Activated B cell treated with CpG ODN at 0.5 μM for 24 hours (primary cell): Measurements from ENCODE around the gene TENM4. TPM values are rescaled to one million over a fixed set of nuclear protein-coding genes. Genes with fewer than 3 reads are reported as not detected.

ENCODE experiments used
- ATAC-seq: fragments of 200-7000 bp; cut with Tn5 transposase; one replicate; pipeline ENCODE4 v1.10.0; 2021; ENCODE audit warnings: low read depth, mild to moderate bottlenecking, moderate library complexity
- CTCF ChIA-PET: fragments of 350-600 bp; sonication (Branson Sonifier 250); formaldehyde crosslinking; loops from one replicate; lab custom pipeline; 2021; ENCODE audit warnings: antibody characterized with exemption; lab: Charles Lee
- POLR2A ChIA-PET: fragments of 350-600 bp; sonication (Branson Sonifier 250); formaldehyde crosslinking; loops from one replicate; lab custom pipeline; 2021; ENCODE audit warnings: antibody characterized with exemption; lab: Charles Lee
- DNase-seq: peaks from one replicate; pipeline ENCODE4 v3.0.0; 2022
- H3K27ac Mint-ChIP-seq: one replicate; pipeline ENCODE4 v1.8.0; 2020; ENCODE audit warnings: mixed read lengths
- H3K27me3 Mint-ChIP-seq: one replicate; pipeline ENCODE4 v1.8.0; 2021; ENCODE audit warnings: mixed read lengths
- H3K36me3 Mint-ChIP-seq: one replicate; pipeline ENCODE4 v1.8.0; 2021; ENCODE audit warnings: low read depth, mixed read lengths
- H3K4me1 Mint-ChIP-seq: one replicate; pipeline ENCODE4 v1.8.0; 2021; ENCODE audit warnings: mixed read lengths
- H3K4me3 Mint-ChIP-seq: one replicate; pipeline ENCODE4 v1.8.0; 2020; ENCODE audit warnings: mild to moderate bottlenecking, mixed read lengths
- H3K9me3 Mint-ChIP-seq: one replicate; pipeline ENCODE4 v1.8.0; 2020; ENCODE audit warnings: mixed read lengths
- CTCF ChIP-seq: fragments of 200-600 bp; IDR thresholded peaks from one replicate; pipeline ENCODE4 v1.8.0; 2022; ENCODE audit warnings: antibody characterized with exemption, mild to moderate bottlenecking
- intact Hi-C: fragments of 100-400 bp; cut with micrococcal nuclease; formaldehyde crosslinking; loops from one replicate; pipeline ENCODE4 v1.15.1; 2024
- total RNA-seq: library from RNA; stranded (reverse); gene quantifications from 2 replicates; pipeline ENCODE4 v1.2.3, GENCODE V29; 2022

TENM4 gene
- total RNA-seq, 1 donor from 2014 or later: 2.4 TPM

GRCh38 chr11:79390923-79391322 is 49.9 kb downstream of the TENM4 start:
- intact Hi-C loops: no loop called here
- ATAC-seq: no peak
- no peak for DNase-seq
- TF ChIP-seq CTCF: no peak
- H3K4me1 Mint-ChIP-seq: peaks cover 10% of the 10 kb centered on the region
- H3K27ac Mint-ChIP-seq: no peak overlapping the region
- H3K4me3 Mint-ChIP-seq: no peak overlapping the region
- ChIA-PET CTCF (no interaction called here), POLR2A (no interaction called here)
- H3K9me3 Mint-ChIP-seq: no peaks in the 10 kb centered on the region
- peaks cover 41% of the 10 kb centered on the region for H3K27me3 Mint-ChIP-seq
- H3K36me3 Mint-ChIP-seq: no peaks in the 10 kb centered on the region

- Mint-ChIP-seq H3K36me3 (no peaks in the 10 kb centered on the region), H3K9me3 (no peaks in the 10 kb centered on the region), H3K27me3 (peaks cover 43% of the 10 kb centered on the region), H3K4me1 (peaks cover 10% of the 10 kb centered on the region), H3K4me3 (no peak overlapping the region), H3K27ac (no peak overlapping the region)
- DNase-seq (no peak), ATAC-seq (no peak)
- intact Hi-C loops: no loop called here
- ChIA-PET POLR2A (no interaction called here), CTCF (no interaction called here)
- TF ChIP-seq CTCF: no peak
Observed at GRCh38 chr11:79390477-79390876, 50.4 kb downstream of the TENM4 start.

GRCh38 chr11:79388201-79388600 is 52.6 kb downstream of the TENM4 start:
- Mint-ChIP-seq H3K9me3 (no peaks in the 10 kb centered on the region), H3K4me3 (no peak overlapping the region), H3K27me3 (peaks cover 39% of the 10 kb centered on the region), H3K27ac (no peak overlapping the region), H3K4me1 (peaks cover 10% of the 10 kb centered on the region), H3K36me3 (no peaks in the 10 kb centered on the region)
- TF ChIP-seq CTCF: no peak
- no peak for ATAC-seq
- DNase-seq: no peak
- intact Hi-C loops: no loop called here
- POLR2A ChIA-PET: no interaction called here
- CTCF ChIA-PET: no interaction called here

- TF ChIP-seq CTCF: no peak
- Mint-ChIP-seq H3K4me1 (peaks cover 10% of the 10 kb centered on the region), H3K9me3 (no peaks in the 10 kb centered on the region), H3K36me3 (no peaks in the 10 kb centered on the region), H3K27me3 (peaks cover 25% of the 10 kb centered on the region), H3K4me3 (no peak overlapping the region), H3K27ac (no peak overlapping the region)
- DNase-seq (no peak), ATAC-seq (no peak)
- ChIA-PET POLR2A (no interaction called here), CTCF (no interaction called here)
- intact Hi-C loops: no loop called here
Observed at GRCh38 chr11:79383874-79384273, 57.0 kb downstream of the TENM4 start.

- Mint-ChIP-seq H3K27ac (no peak overlapping the region), H3K9me3 (no peaks in the 10 kb centered on the region), H3K4me1 (peaks cover 2% of the 10 kb centered on the region), H3K36me3 (no peaks in the 10 kb centered on the region), H3K27me3 (peaks cover 19% of the 10 kb centered on the region), H3K4me3 (no peak overlapping the region)
- intact Hi-C loops: no loop called here
- DNase-seq: no peak
- ChIA-PET CTCF (no interaction called here), POLR2A (no interaction called here)
- no peak for ATAC-seq
- TF ChIP-seq CTCF: no peak
Observed at GRCh38 chr11:79382301-79383050, 58.4 kb downstream of the TENM4 start.
